Measurements from ENCODE around the gene LHFPL5. TPM values are rescaled to one million over a fixed set of nuclear protein-coding genes. Genes with fewer than 3 reads are reported as not detected.

Gene LHFPL5
- total RNA-seq, 1 donor from 2014 or later = not detected

DNA sequence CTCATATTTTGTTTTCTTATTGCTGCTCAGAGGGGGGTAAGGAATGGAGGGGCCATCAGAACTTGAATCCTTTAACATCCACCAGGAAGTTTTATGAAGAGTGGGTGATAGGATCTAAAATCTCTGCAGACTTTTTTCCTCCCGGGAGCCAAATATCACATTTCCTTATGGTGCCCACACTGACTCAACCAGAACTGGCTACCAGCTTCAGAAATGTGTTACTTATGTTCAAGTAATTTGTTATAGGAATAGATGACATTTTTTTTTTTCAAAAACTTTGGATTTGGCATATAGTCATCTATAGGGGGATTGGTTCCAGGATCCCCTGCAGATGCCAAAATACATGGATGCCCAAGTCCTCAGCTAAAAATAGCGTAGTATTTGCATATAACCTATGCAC is 18.4 kb downstream of the LHFPL5 start:
- no peak for DNase-seq (ENCODE audit: low read depth, low spot score)
- Mint-ChIP-seq H3K36me3 (ENCODE audit: low read depth) (no peaks in the 10 kb centered on the region), H3K27ac (ENCODE audit: unreplicated experiment) (no peak overlapping the region), H3K4me1 (no peaks in the 10 kb centered on the region), H3K27me3 (ENCODE audit: low read depth) (peaks cover 2% of the 10 kb centered on the region), H3K4me3 (no peak overlapping the region), H3K9me3 (peaks cover 2% of the 10 kb centered on the region)
- TF ChIP-seq, protein P1, sequence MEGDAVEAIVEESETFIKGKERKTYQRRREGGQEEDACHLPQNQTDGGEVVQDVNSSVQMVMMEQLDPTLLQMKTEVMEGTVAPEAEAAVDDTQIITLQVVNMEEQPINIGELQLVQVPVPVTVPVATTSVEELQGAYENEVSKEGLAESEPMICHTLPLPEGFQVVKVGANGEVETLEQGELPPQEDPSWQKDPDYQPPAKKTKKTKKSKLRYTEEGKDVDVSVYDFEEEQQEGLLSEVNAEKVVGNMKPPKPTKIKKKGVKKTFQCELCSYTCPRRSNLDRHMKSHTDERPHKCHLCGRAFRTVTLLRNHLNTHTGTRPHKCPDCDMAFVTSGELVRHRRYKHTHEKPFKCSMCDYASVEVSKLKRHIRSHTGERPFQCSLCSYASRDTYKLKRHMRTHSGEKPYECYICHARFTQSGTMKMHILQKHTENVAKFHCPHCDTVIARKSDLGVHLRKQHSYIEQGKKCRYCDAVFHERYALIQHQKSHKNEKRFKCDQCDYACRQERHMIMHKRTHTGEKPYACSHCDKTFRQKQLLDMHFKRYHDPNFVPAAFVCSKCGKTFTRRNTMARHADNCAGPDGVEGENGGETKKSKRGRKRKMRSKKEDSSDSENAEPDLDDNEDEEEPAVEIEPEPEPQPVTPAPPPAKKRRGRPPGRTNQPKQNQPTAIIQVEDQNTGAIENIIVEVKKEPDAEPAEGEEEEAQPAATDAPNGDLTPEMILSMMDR (conservative IDR thresholded peaks at IDR 0.05) = no peak

DNA sequence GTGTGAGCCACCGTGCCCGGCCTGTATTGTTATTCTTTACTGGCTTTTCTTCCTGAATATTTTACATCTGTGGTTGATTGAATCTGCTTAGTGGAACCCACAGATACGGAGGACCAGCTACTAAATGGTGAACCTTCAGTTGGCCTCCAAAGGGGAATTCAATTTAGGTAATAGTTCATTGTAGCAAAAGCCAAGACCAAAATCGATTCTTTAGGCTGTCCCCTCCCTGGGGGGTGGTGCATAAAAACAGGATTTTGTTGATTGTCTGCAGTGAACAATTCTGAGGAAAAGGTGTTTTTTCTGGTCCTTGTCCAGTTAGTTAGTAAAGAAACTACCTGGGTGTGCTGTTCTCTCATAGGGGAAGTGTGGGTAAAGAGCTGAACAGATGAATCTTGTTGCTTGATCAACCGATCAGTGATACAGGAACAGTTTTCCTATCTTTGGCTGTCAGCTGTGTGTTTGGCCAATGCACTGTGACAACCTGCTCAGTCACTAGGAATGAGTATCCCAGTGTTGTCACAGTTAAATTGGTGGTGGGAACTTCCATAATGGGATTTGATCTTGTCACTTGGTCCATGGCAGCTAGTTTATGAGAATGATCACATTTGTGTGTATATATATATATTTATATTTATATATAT is 19.5 kb downstream of the LHFPL5 start:
- Mint-ChIP-seq H3K9me3 (peaks cover 4% of the 10 kb centered on the region), H3K4me3 (no peak overlapping the region), H3K27ac (ENCODE audit: unreplicated experiment) (no peak overlapping the region), H3K36me3 (ENCODE audit: low read depth) (no peaks in the 10 kb centered on the region), H3K4me1 (no peaks in the 10 kb centered on the region), H3K27me3 (ENCODE audit: low read depth) (peaks cover 2% of the 10 kb centered on the region)
- TF ChIP-seq, protein P1 (conservative IDR thresholded peaks at IDR 0.05) = no peak
- DNase-seq (ENCODE audit: low read depth, low spot score) = no peak

DNA sequence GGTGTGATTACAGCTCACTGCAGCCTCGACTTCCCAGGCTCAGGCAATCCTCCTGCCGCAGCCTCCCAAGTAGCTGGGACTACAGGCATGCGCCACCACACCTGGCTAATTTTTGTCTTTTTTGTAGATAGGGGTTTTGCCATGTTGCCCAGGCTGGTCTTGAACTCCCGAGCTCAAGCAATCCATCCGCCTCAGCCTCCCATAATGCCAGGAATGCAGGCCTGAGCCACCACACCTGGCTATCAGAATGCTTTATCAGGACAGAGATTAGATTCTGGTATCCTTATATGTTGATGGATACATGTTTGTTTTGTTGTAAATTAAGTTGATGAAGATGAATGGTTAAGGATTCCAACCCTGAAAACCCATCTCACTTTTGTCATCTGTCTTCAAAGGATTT is 24.2 kb downstream of the LHFPL5 start:
- TF ChIP-seq, protein P1 (conservative IDR thresholded peaks at IDR 0.05) = no peak
- Mint-ChIP-seq H3K27me3 (ENCODE audit: low read depth) (peaks cover 2% of the 10 kb centered on the region), H3K27ac (ENCODE audit: unreplicated experiment) (no peak overlapping the region), H3K4me1 (no peaks in the 10 kb centered on the region), H3K4me3 (no peak overlapping the region), H3K36me3 (ENCODE audit: low read depth) (peaks cover 2% of the 10 kb centered on the region), H3K9me3 (peaks cover 4% of the 10 kb centered on the region)
- DNase-seq (ENCODE audit: low read depth, low spot score) = no peak

DNA sequence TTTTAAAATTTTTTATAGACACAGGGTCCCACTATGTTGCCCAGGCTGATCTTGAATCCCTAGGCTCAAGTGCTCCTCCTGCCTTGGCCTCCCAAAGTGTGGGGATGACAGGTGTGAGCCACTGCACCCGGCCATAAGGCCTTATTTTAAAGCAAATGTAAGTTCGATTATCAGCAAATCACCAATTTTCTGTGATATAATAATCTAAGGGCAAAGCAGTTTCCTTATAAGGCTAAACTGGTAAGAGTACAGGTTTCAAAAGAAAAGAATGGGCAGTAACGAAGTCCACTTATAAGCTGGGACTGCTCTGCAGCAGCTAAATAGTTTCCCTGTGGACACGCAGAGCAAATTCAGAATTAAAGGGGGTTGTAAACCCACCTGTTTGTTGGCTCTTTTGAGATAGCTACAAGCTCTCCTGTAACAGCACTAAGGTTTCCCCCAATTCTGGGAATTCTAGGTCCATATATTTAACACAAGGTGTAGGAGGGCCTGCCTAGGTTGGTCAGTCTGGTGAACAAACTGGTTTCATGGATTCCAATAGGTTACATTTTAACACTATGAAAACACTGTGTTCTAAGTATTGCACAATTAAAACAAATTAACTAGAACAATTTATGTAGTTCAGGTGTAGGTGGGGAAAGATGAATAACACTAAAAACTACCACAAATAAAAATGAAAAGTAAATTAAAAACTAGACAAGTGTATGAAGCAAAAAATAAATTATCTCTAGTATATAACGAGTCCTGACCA is 26.3 kb downstream of the LHFPL5 start:
- Mint-ChIP-seq H3K36me3 (ENCODE audit: low read depth) (peaks cover 2% of the 10 kb centered on the region), H3K27ac (ENCODE audit: unreplicated experiment) (no peak overlapping the region)

DNA sequence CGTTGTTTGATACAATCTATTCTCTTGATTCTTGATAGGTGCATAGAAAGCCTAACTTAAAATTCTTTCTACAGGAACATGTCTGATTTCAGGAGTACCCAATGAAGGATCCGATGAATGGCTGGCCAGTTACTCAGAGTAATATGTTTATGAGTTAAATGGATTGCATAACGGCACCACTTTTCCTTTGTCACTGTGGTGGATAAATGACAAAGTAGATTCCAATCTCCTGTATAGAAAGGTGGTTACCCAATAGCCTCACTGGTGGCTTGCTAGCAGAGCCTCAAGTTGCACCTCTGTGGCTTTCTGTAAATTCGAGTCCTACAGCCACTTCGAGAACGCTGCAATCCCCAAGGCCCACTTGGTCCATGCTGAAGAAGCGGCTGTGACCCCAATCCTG is 28.4 kb downstream of the LHFPL5 start:
- TF ChIP-seq, protein P1 (conservative IDR thresholded peaks at IDR 0.05) = no peak
- H3K27me3 Mint-ChIP-seq (ENCODE audit: low read depth) = no peaks in the 10 kb centered on the region
- H3K9me3 Mint-ChIP-seq = peaks cover 2% of the 10 kb centered on the region
- peaks cover 6% of the 10 kb centered on the region for H3K36me3 Mint-ChIP-seq (ENCODE audit: low read depth)
- no peaks in the 10 kb centered on the region for H3K4me1 Mint-ChIP-seq
- DNase-seq (ENCODE audit: low read depth, low spot score) = no peak
- no peak overlapping the region for H3K27ac Mint-ChIP-seq (ENCODE audit: unreplicated experiment)
- no peak overlapping the region for H3K4me3 Mint-ChIP-seq

More for the DNA sequence above, 26.3 kb downstream of the LHFPL5 start:
- H3K4me3 Mint-ChIP-seq = no peak overlapping the region
- DNase-seq (ENCODE audit: low read depth, low spot score) = no peak
- H3K9me3 Mint-ChIP-seq = peaks cover 4% of the 10 kb centered on the region
- TF ChIP-seq, protein P1 (conservative IDR thresholded peaks at IDR 0.05) = no peak
- no peaks in the 10 kb centered on the region for H3K4me1 Mint-ChIP-seq
- H3K27me3 Mint-ChIP-seq (ENCODE audit: low read depth) = peaks cover 2% of the 10 kb centered on the region

Measured in neural crest cell (in vitro differentiated cells).